ENCODE data around the gene SYT14. TPM values are rescaled to one million over a fixed set of nuclear protein-coding genes. Genes with fewer than 3 reads are reported as not detected.
"Not testable (repeated sequence)": the region's sequence is repeated elsewhere in the genome, so short reads cannot be mapped to it uniquely, and the experiment has no call there.

SYT14 gene
- total RNA-seq, 2 donors from 2014 or later = 6.2 to 7.1 TPM

DNA sequence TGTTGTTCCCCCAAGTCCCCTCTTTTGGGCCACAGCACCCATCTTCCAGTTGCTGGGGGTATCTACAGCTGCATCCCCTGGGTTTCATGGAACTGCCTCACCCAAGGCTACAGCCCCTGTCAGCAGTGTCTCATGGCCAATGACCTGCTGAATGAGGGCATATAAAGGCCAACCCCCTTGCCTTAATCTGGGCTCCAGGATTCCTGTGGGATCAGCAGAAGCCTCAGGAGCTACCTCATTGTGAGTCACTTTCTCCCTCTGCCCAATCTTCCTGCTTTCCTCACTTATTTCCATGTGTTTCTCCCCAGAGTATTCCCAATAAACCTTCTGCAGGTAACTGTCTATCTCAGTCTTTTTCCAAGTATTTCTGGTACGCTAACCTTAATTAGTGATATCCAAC lies 37.3 kb upstream of the SYT14 start:
- Histone ChIP-seq H3K4me3 (ENCODE audit: low read length) (no peak overlapping the region), H3K9me3 (ENCODE audit: control insufficient read depth, low read length) (no peaks in the 10 kb centered on the region), H3K27ac (ENCODE audit: low read depth, low read length) (no peak overlapping the region), H3K36me3 (ENCODE audit: control insufficient read depth, insufficient read depth, low read length) (no peaks in the 10 kb centered on the region), H3K4me1 (ENCODE audit: control insufficient read depth, insufficient read depth, low read length) (peaks cover 4% of the 10 kb centered on the region), H3K27me3 (ENCODE audit: control insufficient read depth, insufficient read depth, low read length, poor library complexity, severe bottlenecking) (no peaks in the 10 kb centered on the region), H3K9ac (ENCODE audit: extremely low read depth, low read length, poor library complexity, severe bottlenecking) (no peak overlapping the region)
- Mint-ChIP-seq H3K27ac (no peak overlapping the region), H3K36me3 (ENCODE audit: low read depth) (no peaks in the 10 kb centered on the region), H3K9me3 (no peaks in the 10 kb centered on the region), H3K27me3 (ENCODE audit: insufficient read depth) (no peaks in the 10 kb centered on the region), H3K4me1 (peaks cover 6% of the 10 kb centered on the region), H3K4me3 (no peak overlapping the region)
- TF ChIP-seq, protein P1, sequence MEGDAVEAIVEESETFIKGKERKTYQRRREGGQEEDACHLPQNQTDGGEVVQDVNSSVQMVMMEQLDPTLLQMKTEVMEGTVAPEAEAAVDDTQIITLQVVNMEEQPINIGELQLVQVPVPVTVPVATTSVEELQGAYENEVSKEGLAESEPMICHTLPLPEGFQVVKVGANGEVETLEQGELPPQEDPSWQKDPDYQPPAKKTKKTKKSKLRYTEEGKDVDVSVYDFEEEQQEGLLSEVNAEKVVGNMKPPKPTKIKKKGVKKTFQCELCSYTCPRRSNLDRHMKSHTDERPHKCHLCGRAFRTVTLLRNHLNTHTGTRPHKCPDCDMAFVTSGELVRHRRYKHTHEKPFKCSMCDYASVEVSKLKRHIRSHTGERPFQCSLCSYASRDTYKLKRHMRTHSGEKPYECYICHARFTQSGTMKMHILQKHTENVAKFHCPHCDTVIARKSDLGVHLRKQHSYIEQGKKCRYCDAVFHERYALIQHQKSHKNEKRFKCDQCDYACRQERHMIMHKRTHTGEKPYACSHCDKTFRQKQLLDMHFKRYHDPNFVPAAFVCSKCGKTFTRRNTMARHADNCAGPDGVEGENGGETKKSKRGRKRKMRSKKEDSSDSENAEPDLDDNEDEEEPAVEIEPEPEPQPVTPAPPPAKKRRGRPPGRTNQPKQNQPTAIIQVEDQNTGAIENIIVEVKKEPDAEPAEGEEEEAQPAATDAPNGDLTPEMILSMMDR (conservative IDR thresholded peaks at IDR 0.05) = no peak
- 95% methylated on average over 1 of the region's 1 CpG; no CpG with 5 or more reads in 1 of the 2 experiments for WGBS, 2 experiments (ENCODE audit: insufficient coverage in 1 of 2, insufficient read length in 1 of 2)
- no peak for DNase-seq

DNA sequence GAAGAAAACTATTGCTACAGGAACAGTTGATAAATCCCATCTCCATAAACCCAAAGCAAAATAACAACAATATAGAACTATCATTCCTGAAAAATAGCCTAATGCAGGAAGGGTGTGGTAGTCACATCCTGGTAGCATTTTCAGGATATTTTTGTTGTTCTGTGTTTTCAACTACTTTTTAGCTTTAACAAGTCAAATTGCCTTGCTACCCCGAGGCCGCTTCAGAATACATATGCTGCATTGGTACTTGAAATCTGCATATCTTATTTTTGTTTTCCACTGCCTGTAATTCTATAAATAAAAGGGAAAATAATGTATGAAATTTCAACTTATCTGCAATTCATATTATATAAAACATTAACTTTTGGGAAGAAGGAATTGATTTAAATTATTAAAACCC lies 36.8 kb upstream of the SYT14 start:
- Mint-ChIP-seq H3K36me3 (ENCODE audit: low read depth) (no peaks in the 10 kb centered on the region), H3K27me3 (ENCODE audit: insufficient read depth) (no peaks in the 10 kb centered on the region), H3K27ac (no peak overlapping the region), H3K9me3 (no peaks in the 10 kb centered on the region), H3K4me3 (no peak overlapping the region), H3K4me1 (peaks cover under 1% of the 10 kb centered on the region)
- H3K27ac ChIP-seq (ENCODE audit: low read depth, low read length) = no peak overlapping the region
- peaks cover 4% of the 10 kb centered on the region for H3K4me1 ChIP-seq (ENCODE audit: control insufficient read depth, insufficient read depth, low read length)
- no peaks in the 10 kb centered on the region for H3K36me3 ChIP-seq (ENCODE audit: control insufficient read depth, insufficient read depth, low read length)
- no peaks in the 10 kb centered on the region for H3K27me3 ChIP-seq (ENCODE audit: control insufficient read depth, insufficient read depth, low read length, poor library complexity, severe bottlenecking)
- WGBS, 2 experiments (ENCODE audit: insufficient coverage in 1 of 2, insufficient read length in 1 of 2) = 90% methylated on average over 2 of the region's 2 CpGs; no CpG with 5 or more reads in 1 of the 2 experiments
- no peak for DNase-seq
- H3K4me3 ChIP-seq (ENCODE audit: low read length) = no peak overlapping the region
- TF ChIP-seq, protein P1 (conservative IDR thresholded peaks at IDR 0.05) = no peak
- no peaks in the 10 kb centered on the region for H3K9me3 ChIP-seq (ENCODE audit: control insufficient read depth, low read length)
- no peak overlapping the region for H3K9ac ChIP-seq (ENCODE audit: extremely low read depth, low read length, poor library complexity, severe bottlenecking)

DNA sequence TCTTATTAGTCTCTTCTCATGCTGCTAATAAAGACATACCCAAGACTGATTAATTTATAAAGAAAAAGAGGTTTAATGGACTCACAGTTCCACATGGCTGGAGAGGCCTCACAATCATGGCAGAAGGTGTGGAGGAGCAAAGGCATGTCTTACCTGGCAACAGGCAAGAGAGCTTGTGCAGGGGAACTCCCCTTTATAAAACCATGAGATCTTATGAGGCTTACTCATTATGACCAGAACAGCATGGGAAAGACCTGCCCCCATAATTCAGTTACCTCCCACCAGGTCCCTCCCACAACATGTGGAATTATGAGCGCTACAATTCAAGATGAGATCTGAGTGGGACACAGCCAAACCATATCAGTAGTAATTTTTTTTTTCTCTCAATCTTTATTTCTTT lies 33.2 kb upstream of the SYT14 start:
- H3K9me3 ChIP-seq (ENCODE audit: control insufficient read depth, low read length); H3K27ac ChIP-seq (ENCODE audit: low read depth, low read length); H3K4me3 ChIP-seq (ENCODE audit: low read length); H3K4me3 Mint-ChIP-seq; H3K4me1 ChIP-seq (ENCODE audit: control insufficient read depth, insufficient read depth, low read length); H3K4me1 Mint-ChIP-seq; H3K36me3 Mint-ChIP-seq (ENCODE audit: low read depth); H3K27ac Mint-ChIP-seq; H3K27me3 Mint-ChIP-seq (ENCODE audit: insufficient read depth); DNase-seq; H3K9me3 Mint-ChIP-seq; H3K36me3 ChIP-seq (ENCODE audit: control insufficient read depth, insufficient read depth, low read length); H3K27me3 ChIP-seq (ENCODE audit: control insufficient read depth, insufficient read depth, low read length, poor library complexity, severe bottlenecking); H3K9ac ChIP-seq (ENCODE audit: extremely low read depth, low read length, poor library complexity, severe bottlenecking): not testable (repeated sequence)
- WGBS, 2 experiments (ENCODE audit: insufficient coverage in 1 of 2, insufficient read length in 1 of 2) = 40 to 88% methylated on average over 1 of the region's 1 CpG

DNA sequence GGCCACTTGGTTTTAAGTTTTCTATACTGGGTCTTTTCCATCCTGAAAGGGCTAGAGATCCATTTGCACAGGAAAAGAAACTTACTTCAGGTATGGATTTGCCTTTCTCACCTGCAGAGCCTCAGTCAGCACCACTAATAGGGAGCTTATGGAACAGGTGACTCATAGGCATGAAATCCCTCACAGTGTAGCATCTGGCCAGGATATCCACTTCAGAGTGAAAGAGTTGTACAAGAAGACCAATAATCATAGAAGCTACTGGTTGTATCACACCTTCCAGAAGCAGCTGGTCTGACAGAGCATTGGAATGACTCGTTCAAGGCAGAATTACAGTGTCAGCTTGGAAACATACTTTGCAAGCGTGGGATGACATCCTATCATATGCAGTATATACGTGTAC lies 26.3 kb upstream of the SYT14 start:
- H3K27me3 Mint-ChIP-seq (ENCODE audit: insufficient read depth) = no peaks in the 10 kb centered on the region
- no peak overlapping the region for H3K4me3 Mint-ChIP-seq
- H3K4me1 ChIP-seq (ENCODE audit: control insufficient read depth, insufficient read depth, low read length) = no peaks in the 10 kb centered on the region
- H3K9me3 Mint-ChIP-seq = no peaks in the 10 kb centered on the region
- 83 to 95% methylated on average over 1 to 3 of the region's 3 CpGs for WGBS, 2 experiments (ENCODE audit: insufficient coverage in 1 of 2, insufficient read length in 1 of 2)
- no peaks in the 10 kb centered on the region for H3K36me3 Mint-ChIP-seq (ENCODE audit: low read depth)
- TF ChIP-seq, protein P1 (conservative IDR thresholded peaks at IDR 0.05) = no peak
- H3K27me3 ChIP-seq (ENCODE audit: control insufficient read depth, insufficient read depth, low read length, poor library complexity, severe bottlenecking) = no peaks in the 10 kb centered on the region
- no peak overlapping the region for H3K9ac ChIP-seq (ENCODE audit: extremely low read depth, low read length, poor library complexity, severe bottlenecking)
- H3K27ac ChIP-seq (ENCODE audit: low read depth, low read length) = no peak overlapping the region
- no peak overlapping the region for H3K4me3 ChIP-seq (ENCODE audit: low read length)
- H3K9me3 ChIP-seq (ENCODE audit: control insufficient read depth, low read length) = no peaks in the 10 kb centered on the region
- H3K27ac Mint-ChIP-seq = no peak overlapping the region
- no peaks in the 10 kb centered on the region for H3K36me3 ChIP-seq (ENCODE audit: control insufficient read depth, insufficient read depth, low read length)
- no peaks in the 10 kb centered on the region for H3K4me1 Mint-ChIP-seq
- no peak for DNase-seq
